Keratinocyte (primary cell): ENCODE data around the gene FGB.

Experiments
- EZH2 ChIP-seq: IDR thresholded peaks from one replicate; pipeline ENCODE4 v1.6.1; 2012; ENCODE audit warnings: inconsistent platforms, mild to moderate bottlenecking, low read length, moderate library complexity
- TF ChIP-seq, protein P1 (sequence below), 3 experiments: IDR thresholded peaks in 1 of 3; conservative IDR thresholded peaks in 1 of 3; optimal IDR thresholded peaks in 1 of 3; 2 replicates in 2 of 3; 3 replicates in 1 of 3; pipeline versions ENCODE3 to v1.5.1; 2011; ENCODE audit warnings: low read length in 3 of 3, mild to moderate bottlenecking in 3 of 3, moderate library complexity in 2 of 3, control low read depth in 1 of 3, inconsistent platforms in 1 of 3; ENCODE audit not compliant: insufficient read depth in 2 of 3; ENCODE audit errors: extremely low read depth in 1 of 3

DNA sequence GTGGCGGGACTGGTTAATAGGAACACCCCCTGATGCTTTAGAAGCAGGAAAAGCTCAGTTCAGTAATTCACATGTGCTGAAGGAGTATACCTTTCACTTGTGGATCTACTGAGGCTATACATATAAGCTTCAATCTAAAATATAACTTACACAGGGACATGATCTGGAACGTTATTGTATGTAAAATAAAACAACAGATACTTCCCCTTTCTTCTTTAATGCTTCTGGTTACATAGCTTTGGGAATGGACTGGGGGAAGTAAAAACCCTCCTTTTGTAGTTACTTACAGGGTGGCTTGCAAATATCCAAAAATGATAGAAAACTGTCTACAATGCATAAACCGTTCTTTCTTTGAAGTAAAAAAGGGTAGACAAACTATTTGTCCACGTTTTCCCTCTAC, 47.8 kb downstream of the FGB start:
- TF ChIP-seq, protein P1, sequence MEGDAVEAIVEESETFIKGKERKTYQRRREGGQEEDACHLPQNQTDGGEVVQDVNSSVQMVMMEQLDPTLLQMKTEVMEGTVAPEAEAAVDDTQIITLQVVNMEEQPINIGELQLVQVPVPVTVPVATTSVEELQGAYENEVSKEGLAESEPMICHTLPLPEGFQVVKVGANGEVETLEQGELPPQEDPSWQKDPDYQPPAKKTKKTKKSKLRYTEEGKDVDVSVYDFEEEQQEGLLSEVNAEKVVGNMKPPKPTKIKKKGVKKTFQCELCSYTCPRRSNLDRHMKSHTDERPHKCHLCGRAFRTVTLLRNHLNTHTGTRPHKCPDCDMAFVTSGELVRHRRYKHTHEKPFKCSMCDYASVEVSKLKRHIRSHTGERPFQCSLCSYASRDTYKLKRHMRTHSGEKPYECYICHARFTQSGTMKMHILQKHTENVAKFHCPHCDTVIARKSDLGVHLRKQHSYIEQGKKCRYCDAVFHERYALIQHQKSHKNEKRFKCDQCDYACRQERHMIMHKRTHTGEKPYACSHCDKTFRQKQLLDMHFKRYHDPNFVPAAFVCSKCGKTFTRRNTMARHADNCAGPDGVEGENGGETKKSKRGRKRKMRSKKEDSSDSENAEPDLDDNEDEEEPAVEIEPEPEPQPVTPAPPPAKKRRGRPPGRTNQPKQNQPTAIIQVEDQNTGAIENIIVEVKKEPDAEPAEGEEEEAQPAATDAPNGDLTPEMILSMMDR (optimal IDR thresholded peaks at IDR 0.05 in 1 of 3, IDR thresholded peaks at IDR 0.05 in 1 of 3, conservative IDR thresholded peaks at IDR 0.05 in 1 of 3; ENCODE audit: extremely low read depth in 1 of 3, insufficient read depth in 2 of 3, low read length in 3 of 3) = no peak
- no peak for TF ChIP-seq EZH2
